Effector memory CD4-positive, alpha-beta T cell (primary cell): ENCODE data around the gene BBIP1.
A peak's percentile ranks its signal among the peaks of the same experiment; 100 is the strongest.
"Not testable (repeated sequence)": the region's sequence is repeated elsewhere in the genome, so short reads cannot be mapped to it uniquely, and the experiment has no call there.

Experiments used
- DNase-seq, 3 donors: peaks; one replicate each; pipeline ENCODE4 v3.0.0-alpha.2; 2020
- H3K27ac ChIP-seq: 2 replicates; pipeline ENCODE4 v1.7.0; 2013; ENCODE audit warnings: mild to moderate bottlenecking, low read length, moderate library complexity; ENCODE audit not compliant: insufficient read depth, poor library complexity, severe bottlenecking
- H3K27me3 ChIP-seq: replicated peaks from 2 replicates; pipeline ENCODE4 v1.7.0; 2013; ENCODE audit warnings: mild to moderate bottlenecking, low read length; ENCODE audit not compliant: insufficient read depth, control insufficient read depth, poor library complexity, severe bottlenecking
- H3K36me3 ChIP-seq: 2 replicates; pipeline ENCODE4 v1.7.0; 2013; ENCODE audit warnings: mild to moderate bottlenecking, low read length, moderate library complexity; ENCODE audit not compliant: control insufficient read depth, insufficient read depth
- H3K4me1 ChIP-seq: 2 replicates; pipeline ENCODE4 v1.7.0; 2013; ENCODE audit warnings: low read length, mild to moderate bottlenecking; ENCODE audit not compliant: control insufficient read depth, insufficient read depth, poor library complexity, severe bottlenecking
- H3K4me3 ChIP-seq: 2 replicates; pipeline ENCODE4 v1.7.0; 2013; ENCODE audit warnings: low read length, low read depth, mild to moderate bottlenecking; ENCODE audit not compliant: insufficient read depth, poor library complexity, severe bottlenecking
- H3K9me3 ChIP-seq: 2 replicates; pipeline ENCODE4 v1.7.0; 2013; ENCODE audit warnings: mild to moderate bottlenecking, low read length, moderate library complexity; ENCODE audit not compliant: control insufficient read depth

BBIP1 gene

GRCh38 chr10:110931769-110932381 is 12.9 kb upstream of the BBIP1 start:
- DNase-seq = no peak
- H3K27ac ChIP-seq = no peak overlapping the region
- H3K4me3 ChIP-seq = no peak overlapping the region
- H3K4me1 ChIP-seq = peaks cover 9% of the 10 kb centered on the region
- H3K36me3 ChIP-seq = no peaks in the 10 kb centered on the region
- H3K9me3 ChIP-seq = no peaks in the 10 kb centered on the region
- H3K27me3 ChIP-seq = no peaks in the 10 kb centered on the region

- DNase-seq = no peak
- Histone ChIP-seq H3K36me3 (no peaks in the 10 kb centered on the region), H3K4me1 (peaks cover 8% of the 10 kb centered on the region), H3K27me3 (no peaks in the 10 kb centered on the region), H3K4me3 (no peak overlapping the region), H3K9me3 (no peaks in the 10 kb centered on the region), H3K27ac (no peak overlapping the region)
Measured at GRCh38 chr10:110927461-110927860, 8.5 kb upstream of the BBIP1 start.

GRCh38 chr10:110923856-110924493 is 5.0 kb upstream of the BBIP1 start:
- no peak overlapping the region for H3K27ac ChIP-seq
- no peak overlapping the region for H3K4me3 ChIP-seq
- H3K36me3 ChIP-seq = no peaks in the 10 kb centered on the region
- no peaks in the 10 kb centered on the region for H3K4me1 ChIP-seq
- DNase-seq = no peak
- H3K27me3 ChIP-seq = no peaks in the 10 kb centered on the region
- H3K9me3 ChIP-seq = no peaks in the 10 kb centered on the region

DNA sequence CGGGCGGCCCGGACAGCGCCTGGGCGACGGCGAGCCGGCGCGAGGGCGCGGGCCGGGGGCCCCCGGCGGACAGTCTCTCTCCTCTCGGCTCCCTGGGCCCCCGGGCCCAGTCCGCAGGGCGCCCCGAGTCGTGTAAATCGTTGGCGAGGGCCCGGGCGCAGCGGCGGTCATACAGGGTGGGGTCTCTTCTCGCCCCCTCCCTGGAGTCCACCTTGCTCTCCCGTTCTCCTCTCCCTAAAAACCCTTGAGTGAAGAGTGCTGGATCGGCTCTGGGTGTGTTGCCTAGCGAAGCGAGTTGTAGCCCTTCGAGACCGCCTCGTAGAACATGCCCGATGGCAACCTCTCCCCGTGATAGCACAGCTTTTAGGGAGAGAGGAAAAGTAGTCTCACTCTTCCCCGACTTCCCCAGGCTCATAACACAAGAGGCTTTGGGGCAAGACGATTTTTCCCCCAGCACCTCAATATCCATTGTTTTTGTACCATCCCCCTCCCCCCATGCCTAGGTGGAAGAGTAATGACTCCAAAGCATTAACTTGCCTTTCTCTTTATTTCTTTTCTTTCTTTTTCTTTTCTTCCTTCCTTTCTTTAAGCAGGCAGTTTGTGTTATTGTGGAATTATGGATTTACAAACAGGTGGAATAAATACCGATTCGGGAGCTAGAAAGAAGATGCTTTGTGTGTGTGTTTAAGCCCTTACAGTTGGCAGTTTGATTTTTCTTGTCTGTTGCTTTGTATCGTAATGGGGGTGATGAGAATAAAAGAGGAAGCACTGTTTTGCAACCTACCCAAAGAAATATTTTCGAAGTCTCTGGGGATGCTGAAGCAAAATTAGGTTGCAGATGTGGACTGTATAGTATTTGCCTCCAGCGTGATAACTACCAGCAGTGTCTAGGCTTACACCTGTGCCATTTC is 1.2 kb upstream of the BBIP1 start:
- H3K27ac ChIP-seq = peak overlapping the region; percentile 84
- H3K4me1 ChIP-seq = no peaks in the 10 kb centered on the region
- DNase-seq = no peak
- H3K36me3 ChIP-seq = no peaks in the 10 kb centered on the region
- H3K27me3 ChIP-seq = no peaks in the 10 kb centered on the region
- H3K9me3 ChIP-seq = no peaks in the 10 kb centered on the region
- peak overlapping the region; percentile 72 for H3K4me3 ChIP-seq

- no peaks in the 10 kb centered on the region for H3K27me3 ChIP-seq
- H3K4me3 ChIP-seq = peak within 1 kb of the TSS; percentile 96
- H3K36me3 ChIP-seq = no peaks in the 10 kb centered on the region
- peak; percentile 98 to 99 (median 98) for DNase-seq
- H3K4me1 ChIP-seq = no peaks in the 10 kb centered on the region
- H3K9me3 ChIP-seq = no peaks in the 10 kb centered on the region
- peak within 1 kb of the TSS; percentile 100 for H3K27ac ChIP-seq
Measured at GRCh38 chr10:110919349-110919931, 460 bp upstream of the BBIP1 start, which contains the start of gene SHOC2. Gene SHOC2, plus strand, starts transcription at chr10:110919604. Its CDS starts 44,755 bp downstream, at chr10:110964359.

DNA sequence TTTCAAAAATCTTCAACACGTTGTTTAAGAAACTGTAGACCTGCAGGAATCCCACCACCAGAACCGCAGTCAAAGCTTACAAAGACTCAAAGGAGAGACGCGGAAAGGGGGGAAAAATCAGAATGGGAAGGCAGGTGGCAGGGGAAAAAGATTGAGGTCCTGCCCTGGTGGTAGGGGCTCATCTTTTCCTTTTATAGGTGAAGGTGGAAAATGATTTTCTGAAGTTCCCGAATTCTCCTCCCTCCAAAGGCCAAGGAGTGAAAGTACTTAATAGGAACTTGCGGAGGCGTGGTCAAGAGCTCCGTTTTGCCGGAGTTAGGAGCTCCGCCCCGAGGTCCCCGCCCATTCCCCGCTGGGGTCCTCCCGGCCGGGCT is 724 bp downstream of the BBIP1 start:
- DNase-seq = peak; percentile 76 to 84 (median 80)
- Histone ChIP-seq H3K27ac (peak overlapping the region; percentile 100), H3K36me3 (no peaks in the 10 kb centered on the region)

DNA sequence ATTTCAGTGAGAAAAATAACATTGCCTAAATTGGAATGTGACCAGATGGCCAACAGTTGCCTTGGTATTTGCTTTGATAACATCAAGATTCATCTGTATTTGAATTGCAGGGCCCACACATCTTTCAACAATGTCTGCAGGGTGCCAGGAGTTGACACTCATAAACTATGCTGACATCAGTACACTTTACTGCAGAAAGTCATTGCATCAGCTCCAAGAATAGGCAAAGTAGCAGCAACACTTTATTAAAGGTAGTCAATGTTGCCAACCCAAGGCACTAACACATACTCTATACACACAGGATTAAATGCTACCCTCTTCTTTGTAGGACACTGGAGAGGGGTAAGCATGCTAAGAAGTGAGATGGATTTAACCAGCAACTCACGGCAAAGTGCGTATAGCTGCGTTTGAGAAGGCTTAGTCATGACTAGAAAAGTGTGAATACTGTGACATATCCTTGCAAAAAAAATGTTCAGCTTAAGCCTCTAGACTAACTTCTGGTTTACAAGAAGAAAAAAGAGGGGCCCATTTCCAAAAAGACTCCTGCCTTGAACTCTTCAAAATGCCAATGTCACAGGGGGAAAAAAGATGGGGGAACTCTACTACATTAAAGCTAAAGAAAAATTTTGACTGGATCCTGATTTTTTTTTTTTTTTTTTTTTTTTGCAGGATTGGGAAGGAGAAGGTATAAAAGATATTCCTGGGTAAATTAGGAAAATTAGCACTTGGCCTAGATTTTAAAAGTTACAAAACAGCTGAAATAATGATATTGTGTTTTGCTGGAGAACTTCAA is 2.2 kb downstream of the BBIP1 start:
- no peaks in the 10 kb centered on the region for H3K36me3 ChIP-seq
- H3K9me3 ChIP-seq = no peaks in the 10 kb centered on the region
- DNase-seq = no peak
- no peaks in the 10 kb centered on the region for H3K4me1 ChIP-seq
- no peaks in the 10 kb centered on the region for H3K27me3 ChIP-seq
- H3K27ac ChIP-seq = no peak overlapping the region
- H3K4me3 ChIP-seq = no peak overlapping the region

More for the DNA sequence above, 724 bp downstream of the BBIP1 start:
- H3K4me3 ChIP-seq = peak overlapping the region; percentile 96
- no peaks in the 10 kb centered on the region for H3K9me3 ChIP-seq
- H3K27me3 ChIP-seq = no peaks in the 10 kb centered on the region
- no peaks in the 10 kb centered on the region for H3K4me1 ChIP-seq

DNA sequence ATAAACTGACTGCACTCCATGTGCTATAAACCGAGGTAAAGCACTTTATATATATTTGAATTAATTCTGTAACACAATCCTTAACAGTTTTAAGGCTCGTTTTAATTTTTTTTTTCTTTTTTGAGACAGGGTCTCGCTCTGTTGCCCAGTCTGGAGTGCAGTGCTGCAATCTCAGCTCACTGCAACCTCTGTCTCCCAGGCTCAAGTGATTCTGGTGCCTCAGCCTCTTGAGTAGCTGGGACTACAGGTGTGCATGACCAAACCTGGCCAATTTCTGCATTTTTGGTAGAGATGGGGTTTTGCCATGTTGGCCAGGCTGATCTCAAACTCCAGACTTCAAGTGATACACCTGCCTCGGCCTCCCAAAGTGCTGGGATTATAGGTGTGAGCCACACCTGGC is 3.4 kb downstream of the BBIP1 start:
- not testable (repeated sequence) for H3K4me3 ChIP-seq, H3K27ac ChIP-seq, H3K9me3 ChIP-seq, DNase-seq, H3K27me3 ChIP-seq, H3K4me1 ChIP-seq, H3K36me3 ChIP-seq

DNA sequence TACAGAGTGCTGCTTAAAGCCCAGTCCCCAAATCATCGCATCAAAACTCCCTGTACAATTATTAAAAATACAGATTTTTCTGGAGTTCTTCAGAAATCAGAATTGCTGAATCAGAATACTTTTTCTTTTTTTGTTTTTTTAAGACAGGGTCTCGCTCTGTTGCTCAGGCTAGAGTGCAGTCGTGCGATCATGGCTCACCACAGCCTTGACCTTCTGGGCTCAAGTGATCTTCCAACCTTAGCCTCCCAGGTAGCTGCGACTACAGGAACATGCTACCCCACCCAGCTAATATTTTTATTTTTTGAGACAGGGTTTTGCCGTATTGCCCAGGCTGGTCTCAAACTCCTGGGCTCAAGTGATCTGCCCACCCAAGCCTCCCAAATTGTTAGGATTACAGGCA is 3.9 kb downstream of the BBIP1 start:
- H3K36me3 ChIP-seq = peaks cover 6% of the 10 kb centered on the region
- H3K27ac ChIP-seq = no peak overlapping the region
- H3K4me1 ChIP-seq = no peaks in the 10 kb centered on the region
- H3K4me3 ChIP-seq = no peak overlapping the region
- H3K27me3 ChIP-seq = no peaks in the 10 kb centered on the region
- no peaks in the 10 kb centered on the region for H3K9me3 ChIP-seq
- DNase-seq = no peak
